Trophoblast cell (in vitro differentiated cells and primary cell): Measurements from ENCODE around the gene CEP164.

Experiments used
- DNase-seq, 2 donors: peaks; one replicate each; pipeline ENCODE4 v3.0.0-alpha.2; 2016
- H2AFZ ChIP-seq: 2 replicates; pipeline ENCODE4 v1.6.1; 2013; ENCODE audit warnings: low read length, moderate library complexity, mild to moderate bottlenecking; ENCODE audit not compliant: insufficient read depth, poor library complexity
- H2AK5ac ChIP-seq: 2 replicates; pipeline ENCODE4 v1.6.1; 2013; ENCODE audit warnings: mild to moderate bottlenecking, low read length
- H2BK120ac ChIP-seq: 2 replicates; pipeline ENCODE4 v1.6.1; 2013; ENCODE audit warnings: low read length, mild to moderate bottlenecking, moderate library complexity; ENCODE audit not compliant: insufficient read depth, poor library complexity
- H2BK12ac ChIP-seq: 2 replicates; pipeline ENCODE4 v1.6.1; 2013; ENCODE audit warnings: mild to moderate bottlenecking, low read length, moderate library complexity
- H2BK5ac ChIP-seq: 2 replicates; pipeline ENCODE4 v1.6.1; 2013; ENCODE audit warnings: low read length, low read depth, moderate library complexity, mild to moderate bottlenecking; ENCODE audit not compliant: poor library complexity
- H3K14ac ChIP-seq: 2 replicates; pipeline ENCODE4 v1.6.1; 2013; ENCODE audit warnings: mild to moderate bottlenecking, low read length
- H3K18ac ChIP-seq: 2 replicates; pipeline ENCODE4 v1.6.1; 2013; ENCODE audit warnings: mild to moderate bottlenecking, low read length
- H3K23ac ChIP-seq: 2 replicates; pipeline ENCODE4 v1.6.1; 2013; ENCODE audit warnings: low read length
- H3K27ac ChIP-seq: 2 replicates; pipeline ENCODE4 v1.5.1; 2013; ENCODE audit warnings: low read depth, mild to moderate bottlenecking, inconsistent platforms, low read length, moderate library complexity
- H3K27me3 ChIP-seq: 2 replicates; pipeline ENCODE4 v1.6.1; 2013; ENCODE audit warnings: inconsistent platforms, mild to moderate bottlenecking, low read length, moderate library complexity; ENCODE audit not compliant: insufficient read depth
- H3K36me3 ChIP-seq, 2 experiments: 1 replicate in 1 of 2; 2 replicates in 1 of 2; pipeline ENCODE4 v1.6.1; 2013; ENCODE audit warnings: low read length in 2 of 2, mild to moderate bottlenecking in 2 of 2, moderate library complexity in 1 of 2; ENCODE audit not compliant: insufficient read depth in 2 of 2, control insufficient read depth in 1 of 2
- H3K4ac ChIP-seq: 2 replicates; pipeline ENCODE4 v1.6.1; 2013; ENCODE audit warnings: low read depth, mild to moderate bottlenecking, low read length, moderate library complexity
- H3K4me1 ChIP-seq, 2 experiments: 1 replicate in 1 of 2; 2 replicates in 1 of 2; pipeline ENCODE4 v1.6.1; 2013; ENCODE audit warnings: low read length in 2 of 2, mild to moderate bottlenecking in 2 of 2, moderate library complexity in 1 of 2; ENCODE audit not compliant: insufficient read depth in 2 of 2, control insufficient read depth in 1 of 2
- H3K4me2 ChIP-seq: 2 replicates; pipeline ENCODE4 v1.6.1; 2013; ENCODE audit warnings: inconsistent platforms, mild to moderate bottlenecking, low read length, moderate library complexity
- H3K4me3 ChIP-seq: 2 replicates; pipeline ENCODE4 v1.5.1; 2013; ENCODE audit warnings: mild to moderate bottlenecking, low read depth, low read length, inconsistent platforms
- H3K79me1 ChIP-seq: one replicate; pipeline ENCODE4 v1.6.1; 2013; ENCODE audit warnings: low read length
- H3K79me2 ChIP-seq: 2 replicates; pipeline ENCODE4 v1.6.1; 2013; ENCODE audit warnings: low read length, mild to moderate bottlenecking; ENCODE audit not compliant: control insufficient read depth, insufficient read depth, poor library complexity
- H3K9ac ChIP-seq: 2 replicates; pipeline ENCODE4 v1.6.1; 2013; ENCODE audit warnings: mild to moderate bottlenecking, low read length
- H3K9me3 ChIP-seq: 2 replicates; pipeline ENCODE4 v1.6.1; 2013; ENCODE audit warnings: low read depth, mild to moderate bottlenecking, control low read depth, inconsistent platforms, low read length; ENCODE audit not compliant: insufficient read depth
- H4K12ac ChIP-seq: 2 replicates; pipeline ENCODE4 v1.6.1; 2013; ENCODE audit warnings: low read depth, mild to moderate bottlenecking, low read length, moderate library complexity
- H4K8ac ChIP-seq: 2 replicates; pipeline ENCODE4 v1.6.1; 2013; ENCODE audit warnings: low read depth, mild to moderate bottlenecking, low read length, moderate library complexity
- H4K91ac ChIP-seq: one replicate; pipeline ENCODE4 v1.6.1; 2013; ENCODE audit warnings: low read depth, mild to moderate bottlenecking, low read length, moderate library complexity
- WGBS: extraction: QIAGEN DNeasy Blood & Tissue Kit; methylation state at CpG from one replicate; pipeline ENCODE4 v1.1.7; 2013; ENCODE audit warnings: missing lambda C conversion rate; ENCODE audit not compliant: insufficient read length, insufficient coverage; ENCODE audit errors: extremely low coverage; 5-methylcytosine and 5-hydroxymethylcytosine counted together

CEP164 gene

DNA sequence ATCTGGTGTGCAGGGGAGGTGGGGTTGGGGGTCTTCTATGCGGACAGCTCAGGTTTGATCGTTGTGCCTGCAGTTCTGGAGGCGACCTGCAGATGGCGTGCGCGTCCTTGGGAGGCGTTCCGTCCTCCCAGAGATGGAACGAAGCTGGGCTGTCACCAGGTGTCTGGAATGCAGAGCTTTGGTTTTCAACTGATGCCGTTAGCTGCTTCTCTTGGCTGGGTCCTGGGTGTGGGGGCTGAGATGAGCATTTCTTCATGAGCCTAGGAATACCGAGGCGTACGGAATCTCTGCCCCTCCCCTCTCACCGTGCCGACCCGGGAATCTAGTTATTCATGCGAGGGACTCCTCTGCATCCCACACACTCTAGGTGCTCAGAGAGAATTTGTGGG lies 98.6 kb downstream of the CEP164 start:
- WGBS: no CpG with 5 or more reads among the region's 17 CpGs
- Histone ChIP-seq H3K36me3 (no peaks in the 10 kb centered on the region), H3K4me1 (no peaks in the 10 kb centered on the region)

DNA sequence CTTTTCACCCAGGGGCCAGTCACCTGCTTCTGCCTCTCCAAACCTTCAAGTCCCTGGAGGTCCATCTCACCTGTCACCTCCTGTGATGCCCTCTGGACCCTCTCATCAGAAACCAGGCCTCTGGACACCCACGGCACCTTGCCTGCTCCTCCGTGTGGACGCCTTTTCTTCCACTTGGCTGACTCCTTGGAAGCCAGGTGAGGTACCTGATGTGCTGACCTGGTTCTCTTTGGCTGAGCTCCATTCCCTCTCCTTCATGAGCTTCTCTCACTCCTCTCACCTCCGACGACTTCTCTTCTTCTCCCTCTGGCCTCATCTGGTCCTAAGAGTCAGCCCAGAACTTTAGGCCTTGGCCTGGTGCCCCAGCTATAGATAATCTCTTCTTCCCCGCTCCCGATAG lies 99.3 kb downstream of the CEP164 start:
- Histone ChIP-seq H3K27me3 (no peaks in the 10 kb centered on the region), H4K91ac (no peak overlapping the region), H3K36me3 (no peaks in the 10 kb centered on the region), H3K4me2 (no peak overlapping the region), H4K8ac (no peak overlapping the region), H2AK5ac (no peak overlapping the region), H3K9ac (no peak overlapping the region), H3K4ac (no peak overlapping the region), H3K4me1 (no peaks in the 10 kb centered on the region), H3K27ac (no peak overlapping the region), H3K14ac (no peak overlapping the region), H3K4me3 (no peak overlapping the region), H3K9me3 (no peaks in the 10 kb centered on the region), H2AFZ (no peak overlapping the region), H2BK12ac (no peak overlapping the region), H3K79me2 (no peaks in the 10 kb centered on the region), H4K12ac (no peak overlapping the region), H2BK5ac (no peak overlapping the region), H3K18ac (no peak overlapping the region), H2BK120ac (no peak overlapping the region), H3K23ac (no peak overlapping the region), H3K79me1 (no peaks in the 10 kb centered on the region)
- DNase-seq: no peak
- no CpG with 5 or more reads among the region's 7 CpGs for WGBS

More for the DNA sequence above, 98.6 kb downstream of the CEP164 start:
- Histone ChIP-seq H3K27me3 (no peaks in the 10 kb centered on the region), H3K4ac (no peak overlapping the region), H3K4me2 (no peak overlapping the region), H3K14ac (no peak overlapping the region), H3K9ac (no peak overlapping the region), H3K27ac (no peak overlapping the region), H2AK5ac (no peak overlapping the region), H4K12ac (no peak overlapping the region), H3K9me3 (no peaks in the 10 kb centered on the region), H4K8ac (no peak overlapping the region), H3K79me1 (no peaks in the 10 kb centered on the region), H2BK120ac (no peak overlapping the region), H3K23ac (no peak overlapping the region), H3K79me2 (no peaks in the 10 kb centered on the region), H2BK5ac (no peak overlapping the region), H2BK12ac (no peak overlapping the region), H3K4me3 (no peak overlapping the region), H2AFZ (no peak overlapping the region), H3K18ac (no peak overlapping the region), H4K91ac (no peak overlapping the region)
- DNase-seq: peak; percentile 27 to 82

DNA sequence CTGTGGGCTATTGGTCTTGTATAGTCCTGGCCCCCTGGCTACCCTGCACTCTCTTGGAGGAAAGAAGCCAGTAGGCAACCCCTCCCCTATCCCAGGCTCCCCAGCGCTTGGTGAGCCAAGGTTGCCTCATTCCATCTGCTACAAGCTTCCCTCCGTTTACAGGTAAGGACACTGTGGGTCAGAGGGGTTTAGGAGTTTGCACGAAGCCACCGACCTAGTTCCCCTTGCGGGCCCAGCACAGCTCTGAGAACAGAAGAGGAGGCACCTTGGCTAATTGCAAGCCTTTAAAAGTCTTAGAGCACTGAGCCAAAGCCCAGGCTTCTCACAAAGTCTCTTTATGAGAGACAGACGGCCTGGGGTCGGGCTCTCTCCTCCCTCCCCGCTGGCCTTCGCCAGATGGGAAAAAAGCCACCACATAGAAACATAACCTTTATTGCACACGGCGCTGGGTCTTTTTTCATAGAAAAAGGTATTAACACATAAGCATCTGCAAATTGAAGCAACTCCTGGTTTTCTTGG lies 99.8 kb downstream of the CEP164 start:
- Histone ChIP-seq H2BK12ac (no peak overlapping the region), H3K27me3 (no peaks in the 10 kb centered on the region), H3K79me1 (no peaks in the 10 kb centered on the region), H2BK120ac (no peak overlapping the region), H3K79me2 (no peaks in the 10 kb centered on the region), H3K4me1 (no peaks in the 10 kb centered on the region), H2BK5ac (no peak overlapping the region), H3K14ac (no peak overlapping the region), H3K4ac (no peak overlapping the region), H4K91ac (no peak overlapping the region), H2AK5ac (no peak overlapping the region), H2AFZ (no peak overlapping the region), H3K27ac (no peak overlapping the region), H4K8ac (no peak overlapping the region), H3K4me3 (no peak overlapping the region), H3K36me3 (no peaks in the 10 kb centered on the region), H3K18ac (no peak overlapping the region), H3K9ac (no peak overlapping the region), H3K4me2 (no peak overlapping the region), H4K12ac (no peak overlapping the region), H3K23ac (no peak overlapping the region), H3K9me3 (no peaks in the 10 kb centered on the region)
- no CpG with 5 or more reads among the region's 11 CpGs for WGBS
- no peak for DNase-seq

DNA sequence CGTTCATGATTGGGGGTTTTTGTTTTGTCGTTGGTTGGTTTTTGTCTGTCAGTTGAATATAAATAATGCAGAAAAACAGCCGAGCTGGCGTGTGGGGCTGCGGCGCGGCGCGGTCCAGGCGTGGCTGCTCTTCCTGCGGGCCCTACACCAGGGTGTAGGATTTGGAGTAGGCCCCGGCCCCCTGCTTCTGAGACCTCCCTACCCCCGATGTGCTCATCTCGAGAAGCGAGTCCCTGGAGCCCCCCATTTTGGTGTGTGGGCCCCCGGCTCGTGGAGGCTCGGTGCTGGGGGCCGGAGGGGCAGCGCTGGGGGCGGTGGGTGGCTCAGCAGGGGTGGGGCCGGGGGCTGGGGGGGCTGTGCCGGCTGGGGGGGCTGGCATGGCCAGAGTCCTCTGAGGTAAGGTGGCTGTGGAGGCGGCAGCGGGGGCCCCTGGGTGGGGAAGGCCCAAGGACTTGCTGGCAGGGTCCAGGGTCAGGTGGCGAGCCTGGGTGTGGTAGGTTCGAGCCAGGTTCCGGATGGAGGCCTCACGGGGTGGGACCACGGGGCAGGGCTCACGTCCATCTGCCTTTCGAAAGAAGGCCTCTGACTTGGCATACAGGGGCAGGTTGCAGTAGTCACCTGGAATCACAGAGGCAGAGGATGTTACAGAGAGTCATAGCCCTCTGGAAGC lies 100.7 kb downstream of the CEP164 start:
- H2BK5ac ChIP-seq: no peak overlapping the region
- 100% methylated on average over 2 of the region's 32 CpGs for WGBS
- DNase-seq: no peak

More for the DNA sequence above, 100.7 kb downstream of the CEP164 start:
- Histone ChIP-seq H4K12ac (no peak overlapping the region), H3K14ac (no peak overlapping the region), H3K4me3 (no peak overlapping the region), H4K91ac (no peak overlapping the region), H3K4me2 (no peak overlapping the region), H3K18ac (no peak overlapping the region), H2BK12ac (no peak overlapping the region), H3K9me3 (no peaks in the 10 kb centered on the region), H3K36me3 (no peaks in the 10 kb centered on the region), H2AK5ac (no peak overlapping the region), H4K8ac (no peak overlapping the region), H3K27ac (no peak overlapping the region), H3K27me3 (no peaks in the 10 kb centered on the region), H2BK120ac (no peak overlapping the region), H3K79me2 (no peaks in the 10 kb centered on the region), H3K23ac (no peak overlapping the region), H3K4me1 (no peaks in the 10 kb centered on the region), H2AFZ (no peak overlapping the region), H3K4ac (no peak overlapping the region), H3K79me1 (no peaks in the 10 kb centered on the region), H3K9ac (no peak overlapping the region)
